Stimulated activated CD4-positive, alpha-beta T cell treated with anti-CD3 and anti-CD28 coated beads, Interleukin-4, amount 100 ng/mL, for 24 hours (primary cell): Measurements from ENCODE around the gene TWF1.
"Not testable (repeated sequence)": the region's sequence is repeated elsewhere in the genome, so short reads cannot be mapped to it uniquely, and the experiment has no call there.

ENCODE experiments used
- DNase-seq: peaks from one replicate; pipeline ENCODE4 v3.0.0-alpha.2; 2020

Gene TWF1

GRCh38 chr12:43805860-43806736 lies at the start of gene TWF1:
TSS of gene TWF1 (minus strand) at chr12:43806317. CDS start at chr12:43806245, 72 bp downstream.
- peak; percentile 85 for DNase-seq

GRCh38 chr12:43852744-43853143 lies 46.6 kb upstream of the TWF1 start:
- DNase-seq = no peak

- DNase-seq = no peak
Observed at GRCh38 chr12:43848786-43849185, 42.7 kb upstream of the TWF1 start.

- DNase-seq = no peak
Observed at GRCh38 chr12:43848226-43848507, 42.0 kb upstream of the TWF1 start.

- not testable (repeated sequence) for DNase-seq
Observed at GRCh38 chr12:43847425-43848225, 41.5 kb upstream of the TWF1 start.

GRCh38 chr12:43842259-43842658 lies 36.1 kb upstream of the TWF1 start:
- DNase-seq = no peak

- no peak for DNase-seq
Observed at GRCh38 chr12:43841253-43841652, 35.1 kb upstream of the TWF1 start.

- no peak for DNase-seq
Observed at GRCh38 chr12:43840338-43840737, 34.2 kb upstream of the TWF1 start.

GRCh38 chr12:43836475-43836989 lies 30.4 kb upstream of the TWF1 start:
- no peak for DNase-seq

- peak; percentile 56 for DNase-seq
Observed at GRCh38 chr12:43835656-43836474, 29.7 kb upstream of the TWF1 start, which contains the start of gene TMEM117. TSS of gene TMEM117 (plus strand) at chr12:43836081.

- DNase-seq = no peak
Observed at GRCh38 chr12:43835264-43835655, 29.1 kb upstream of the TWF1 start.

- DNase-seq = no peak
Observed at GRCh38 chr12:43832463-43833168, 26.5 kb upstream of the TWF1 start.

- no peak for DNase-seq
Observed at GRCh38 chr12:43827093-43827492, 21.0 kb upstream of the TWF1 start.

- DNase-seq = no peak
Observed at GRCh38 chr12:43826681-43827080, 20.6 kb upstream of the TWF1 start.

GRCh38 chr12:43824207-43824775 lies 18.2 kb upstream of the TWF1 start:
- DNase-seq = no peak

- no peak for DNase-seq
Observed at GRCh38 chr12:43816168-43816567, 10.1 kb upstream of the TWF1 start.

GRCh38 chr12:43815416-43815815 lies 9.3 kb upstream of the TWF1 start:
- no peak for DNase-seq

GRCh38 chr12:43812926-43813325 lies 6.8 kb upstream of the TWF1 start:
- DNase-seq = no peak

GRCh38 chr12:43812057-43812456 lies 5.9 kb upstream of the TWF1 start:
- no peak for DNase-seq

GRCh38 chr12:43807386-43807785 lies 1.3 kb upstream of the TWF1 start:
- DNase-seq = no peak

- no peak for DNase-seq
Observed at GRCh38 chr12:43806737-43807072, 588 bp upstream of the TWF1 start.
